HL-60 (cell line): ENCODE data around the gene GZMA.
"Not testable (repeated sequence)": the region's sequence is repeated elsewhere in the genome, so short reads cannot be mapped to it uniquely, and the experiment has no call there.

Experiments used
- GABPA ChIP-seq: IDR thresholded peaks from 2 replicates; pipeline ENCODE4 v1.6.1; 2012; ENCODE audit warnings: low read depth
- POLR2AphosphoS5 ChIP-seq: IDR thresholded peaks from 2 replicates; pipeline ENCODE4 v1.6.1; 2012; ENCODE audit warnings: low read depth
- TF ChIP-seq, protein P1 (sequence below): IDR thresholded peaks from one replicate; pipeline ENCODE4 v1.5.1; 2011; ENCODE audit warnings: low read length, control low read depth, inconsistent platforms; ENCODE audit not compliant: insufficient read depth
- TF ChIP-seq, protein P2 (sequence below): IDR thresholded peaks from 2 replicates; pipeline ENCODE4 v1.6.1; 2012; ENCODE audit warnings: low read depth; ENCODE audit not compliant: insufficient replicate concordance

DNA sequence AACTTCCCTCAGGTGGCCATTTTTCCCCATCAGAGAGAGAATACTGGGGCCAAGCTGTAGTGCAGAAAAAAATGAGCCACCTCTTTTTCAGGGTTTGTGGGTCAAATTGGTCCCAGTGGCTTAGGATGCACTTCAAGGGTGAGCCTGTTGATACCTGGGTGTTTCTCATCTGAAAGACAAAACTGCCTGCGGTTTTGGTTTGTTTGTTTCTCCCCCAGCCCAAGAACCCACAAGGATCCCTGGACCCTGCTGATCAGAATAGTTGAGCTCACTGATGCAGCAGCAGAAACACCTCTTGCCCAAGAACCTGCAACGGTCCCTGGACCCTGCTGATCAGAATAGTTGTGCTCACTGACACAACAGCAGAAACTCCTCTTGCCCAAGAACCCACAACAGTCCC is 13.1 kb upstream of the GZMA start:
- TF ChIP-seq GABPA, POLR2AphosphoS5: not testable (repeated sequence)
- TF ChIP-seq, protein P1, sequence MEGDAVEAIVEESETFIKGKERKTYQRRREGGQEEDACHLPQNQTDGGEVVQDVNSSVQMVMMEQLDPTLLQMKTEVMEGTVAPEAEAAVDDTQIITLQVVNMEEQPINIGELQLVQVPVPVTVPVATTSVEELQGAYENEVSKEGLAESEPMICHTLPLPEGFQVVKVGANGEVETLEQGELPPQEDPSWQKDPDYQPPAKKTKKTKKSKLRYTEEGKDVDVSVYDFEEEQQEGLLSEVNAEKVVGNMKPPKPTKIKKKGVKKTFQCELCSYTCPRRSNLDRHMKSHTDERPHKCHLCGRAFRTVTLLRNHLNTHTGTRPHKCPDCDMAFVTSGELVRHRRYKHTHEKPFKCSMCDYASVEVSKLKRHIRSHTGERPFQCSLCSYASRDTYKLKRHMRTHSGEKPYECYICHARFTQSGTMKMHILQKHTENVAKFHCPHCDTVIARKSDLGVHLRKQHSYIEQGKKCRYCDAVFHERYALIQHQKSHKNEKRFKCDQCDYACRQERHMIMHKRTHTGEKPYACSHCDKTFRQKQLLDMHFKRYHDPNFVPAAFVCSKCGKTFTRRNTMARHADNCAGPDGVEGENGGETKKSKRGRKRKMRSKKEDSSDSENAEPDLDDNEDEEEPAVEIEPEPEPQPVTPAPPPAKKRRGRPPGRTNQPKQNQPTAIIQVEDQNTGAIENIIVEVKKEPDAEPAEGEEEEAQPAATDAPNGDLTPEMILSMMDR, result not testable (repeated sequence)
- TF ChIP-seq, protein P2, sequence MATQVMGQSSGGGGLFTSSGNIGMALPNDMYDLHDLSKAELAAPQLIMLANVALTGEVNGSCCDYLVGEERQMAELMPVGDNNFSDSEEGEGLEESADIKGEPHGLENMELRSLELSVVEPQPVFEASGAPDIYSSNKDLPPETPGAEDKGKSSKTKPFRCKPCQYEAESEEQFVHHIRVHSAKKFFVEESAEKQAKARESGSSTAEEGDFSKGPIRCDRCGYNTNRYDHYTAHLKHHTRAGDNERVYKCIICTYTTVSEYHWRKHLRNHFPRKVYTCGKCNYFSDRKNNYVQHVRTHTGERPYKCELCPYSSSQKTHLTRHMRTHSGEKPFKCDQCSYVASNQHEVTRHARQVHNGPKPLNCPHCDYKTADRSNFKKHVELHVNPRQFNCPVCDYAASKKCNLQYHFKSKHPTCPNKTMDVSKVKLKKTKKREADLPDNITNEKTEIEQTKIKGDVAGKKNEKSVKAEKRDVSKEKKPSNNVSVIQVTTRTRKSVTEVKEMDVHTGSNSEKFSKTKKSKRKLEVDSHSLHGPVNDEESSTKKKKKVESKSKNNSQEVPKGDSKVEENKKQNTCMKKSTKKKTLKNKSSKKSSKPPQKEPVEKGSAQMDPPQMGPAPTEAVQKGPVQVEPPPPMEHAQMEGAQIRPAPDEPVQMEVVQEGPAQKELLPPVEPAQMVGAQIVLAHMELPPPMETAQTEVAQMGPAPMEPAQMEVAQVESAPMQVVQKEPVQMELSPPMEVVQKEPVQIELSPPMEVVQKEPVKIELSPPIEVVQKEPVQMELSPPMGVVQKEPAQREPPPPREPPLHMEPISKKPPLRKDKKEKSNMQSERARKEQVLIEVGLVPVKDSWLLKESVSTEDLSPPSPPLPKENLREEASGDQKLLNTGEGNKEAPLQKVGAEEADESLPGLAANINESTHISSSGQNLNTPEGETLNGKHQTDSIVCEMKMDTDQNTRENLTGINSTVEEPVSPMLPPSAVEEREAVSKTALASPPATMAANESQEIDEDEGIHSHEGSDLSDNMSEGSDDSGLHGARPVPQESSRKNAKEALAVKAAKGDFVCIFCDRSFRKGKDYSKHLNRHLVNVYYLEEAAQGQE, result not testable (repeated sequence)
